IMR-90 (cell line): ENCODE results near the gene SOS1.

Experiments used
- BHLHE40 ChIP-seq: fragments of 150-350 bp; IDR thresholded peaks from 2 replicates; pipeline ENCODE4 v1.6.1; 2016; ENCODE audit warnings: mild to moderate bottlenecking, low read depth, low read length
- CTCF ChIP-seq: conservative IDR thresholded peaks from 2 replicates; pipeline ENCODE4 v1.5.1; 2012; ENCODE audit warnings: mild to moderate bottlenecking, low read depth, low read length, improper control_type of control experiment
- ELK1 ChIP-seq: fragments of 150-350 bp; IDR thresholded peaks from 2 replicates; pipeline ENCODE4 v1.6.1; 2016; ENCODE audit warnings: low read depth, mild to moderate bottlenecking, low read length, moderate library complexity, borderline replicate concordance
- MAZ ChIP-seq: IDR thresholded peaks from 2 replicates; pipeline ENCODE4 v1.6.1; 2012; ENCODE audit warnings: low read depth, mild to moderate bottlenecking, low read length, improper control_type of control experiment, moderate library complexity, borderline replicate concordance
- MXI1 ChIP-seq: IDR thresholded peaks from 2 replicates; pipeline ENCODE4 v1.6.1; 2012; ENCODE audit warnings: low read depth, mild to moderate bottlenecking, low read length, moderate library complexity, borderline replicate concordance
- NFE2L2 ChIP-seq: fragments of 150-350 bp; IDR thresholded peaks from 2 replicates; pipeline ENCODE4 v1.6.1; 2016; ENCODE audit warnings: low read depth, mild to moderate bottlenecking, low read length
- POLR2A ChIP-seq: IDR thresholded peaks from 2 replicates; pipeline ENCODE4 v1.6.1; 2012; ENCODE audit warnings: mild to moderate bottlenecking, low read depth, low read length
- RAD21 ChIP-seq: IDR thresholded peaks from 2 replicates; pipeline ENCODE4 v1.6.1; 2012; ENCODE audit warnings: low read length, improper control_type of control experiment
- RFX5 ChIP-seq: IDR thresholded peaks from 2 replicates; pipeline ENCODE4 v1.8.0; 2012; ENCODE audit warnings: low read depth, mild to moderate bottlenecking, low read length, moderate library complexity
- SMC3 ChIP-seq: fragments of 150-350 bp; IDR thresholded peaks from 2 replicates; pipeline ENCODE4 v1.6.1; 2016; ENCODE audit warnings: low read depth, mild to moderate bottlenecking, antibody characterized with exemption, low read length, moderate library complexity
- USF2 ChIP-seq: fragments of 150-350 bp; IDR thresholded peaks from 2 replicates; pipeline ENCODE4 v1.6.1; 2017; ENCODE audit warnings: mild to moderate bottlenecking, antibody characterized with exemption, low read length, low read depth

- TF ChIP-seq CTCF (no peak), USF2 (no peak), POLR2A (no peak), MXI1 (no peak), RAD21 (no peak), BHLHE40 (no peak), NFE2L2 (no peak), RFX5 (no peak), SMC3 (no peak), ELK1 (no peak), MAZ (no peak)
Measured at GRCh38 chr2:39108377-39108776, 12.5 kb downstream of the SOS1 start.
